GM15510 (cell line): ENCODE results near the gene THSD4.

Experiments
- POLR2A ChIP-seq: IDR thresholded peaks from 3 replicates; pipeline ENCODE4 v1.6.1; 2011; ENCODE audit warnings: borderline replicate concordance; ENCODE audit not compliant: insufficient read length; ENCODE audit errors: extremely low read depth

The THSD4 gene

GRCh38 chr15:71733122-71733521, 617.9 kb downstream of the THSD4 start:
- no peak for TF ChIP-seq POLR2A

- no peak for TF ChIP-seq POLR2A
Measured at GRCh38 chr15:71734709-71735384, 619.6 kb downstream of the THSD4 start.

- no peak for TF ChIP-seq POLR2A
Measured at GRCh38 chr15:71735385-71735757, 620.1 kb downstream of the THSD4 start.

- TF ChIP-seq POLR2A: no peak
Measured at GRCh38 chr15:71736286-71736947, 621.1 kb downstream of the THSD4 start.

GRCh38 chr15:71737761-71738160, 622.5 kb downstream of the THSD4 start:
- TF ChIP-seq POLR2A: no peak

- no peak for TF ChIP-seq POLR2A
Measured at GRCh38 chr15:71739355-71739754, 624.1 kb downstream of the THSD4 start.

GRCh38 chr15:71742964-71743363, 627.7 kb downstream of the THSD4 start:
- no peak for TF ChIP-seq POLR2A

- TF ChIP-seq POLR2A: no peak
Measured at GRCh38 chr15:71743861-71744382, 628.7 kb downstream of the THSD4 start.

- TF ChIP-seq POLR2A: no peak
Measured at GRCh38 chr15:71746719-71747118, 631.4 kb downstream of the THSD4 start.

GRCh38 chr15:71747128-71748083, 632.1 kb downstream of the THSD4 start:
- no peak for TF ChIP-seq POLR2A

- no peak for TF ChIP-seq POLR2A
Measured at GRCh38 chr15:71748293-71748718, 633.0 kb downstream of the THSD4 start.

GRCh38 chr15:71749500-71749899, 634.2 kb downstream of the THSD4 start:
- TF ChIP-seq POLR2A: no peak

GRCh38 chr15:71752128-71752527, 636.9 kb downstream of the THSD4 start:
- TF ChIP-seq POLR2A: no peak

- TF ChIP-seq POLR2A: no peak
Measured at GRCh38 chr15:71752604-71753289, 637.5 kb downstream of the THSD4 start.
